ENCODE results near the gene BMPR1B.

GRCh38 chr4:95167805-95168204 lies 410.1 kb downstream of the BMPR1B start:
- TF ChIP-seq CTCF (IDR thresholded peaks at IDR 0.05) (no peak), POLR2A (IDR thresholded peaks at IDR 0.05) (no peak)

All from lower leg skin (tissue), 3 donors.